Stomach (tissue), 4 donors: Measurements from ENCODE around the gene CRIM1.

ENCODE experiments used
- EP300 ChIP-seq: sonication (generic); formaldehyde crosslinking; IDR thresholded peaks from one replicate; pipeline ENCODE4 v1.6.1; 2017; ENCODE audit warnings: antibody characterized with exemption
- POLR2A ChIP-seq, 4 donors: fragments of 450-650 bp; IDR thresholded peaks; one replicate each; pipeline ENCODE4 v1.6.1; 2016; ENCODE audit warnings: antibody characterized with exemption in 4 of 4, control low read depth in 2 of 4, mild to moderate bottlenecking in 1 of 4, moderate library complexity in 1 of 4
- POLR2AphosphoS5 ChIP-seq, 3 donors: sonication (generic); formaldehyde crosslinking; IDR thresholded peaks; one replicate each; pipeline ENCODE4 v1.6.1; 2016; ENCODE audit warnings: antibody characterized with exemption in 3 of 3
- TF ChIP-seq, protein P1 (sequence below), 7 experiments: fragments of 450-650 bp in 4 of 7; fragments of 200-600 bp in 3 of 7; sonication (generic) in 3 of 7; IDR thresholded peaks; one replicate each; pipeline ENCODE4 v1.5.1; 2016 to 2019; ENCODE audit warnings: antibody characterized with exemption in 7 of 7, control low read depth in 2 of 7, mild to moderate bottlenecking in 1 of 7

DNA sequence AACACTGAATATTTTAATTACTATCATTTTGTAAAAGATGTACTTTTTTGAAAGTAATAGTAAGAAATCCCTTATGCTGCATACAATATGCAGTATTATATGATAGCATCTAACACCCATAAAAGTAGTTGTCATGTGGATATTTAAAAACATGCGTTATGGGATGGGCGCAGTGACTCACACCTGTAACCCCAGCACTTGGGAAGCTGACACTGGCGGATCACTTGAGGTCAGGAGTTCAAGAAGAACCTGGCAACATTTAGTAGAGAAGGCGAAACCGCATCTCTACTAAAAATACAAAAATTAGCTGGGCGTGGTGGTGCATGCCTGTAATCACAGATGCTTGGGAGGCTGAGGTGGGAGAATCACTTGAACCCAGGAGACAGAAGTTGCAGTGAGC, 153.5 kb downstream of the CRIM1 start:
- no peak for TF ChIP-seq POLR2A (IDR thresholded peaks at IDR 0.05)
- TF ChIP-seq, protein P1, sequence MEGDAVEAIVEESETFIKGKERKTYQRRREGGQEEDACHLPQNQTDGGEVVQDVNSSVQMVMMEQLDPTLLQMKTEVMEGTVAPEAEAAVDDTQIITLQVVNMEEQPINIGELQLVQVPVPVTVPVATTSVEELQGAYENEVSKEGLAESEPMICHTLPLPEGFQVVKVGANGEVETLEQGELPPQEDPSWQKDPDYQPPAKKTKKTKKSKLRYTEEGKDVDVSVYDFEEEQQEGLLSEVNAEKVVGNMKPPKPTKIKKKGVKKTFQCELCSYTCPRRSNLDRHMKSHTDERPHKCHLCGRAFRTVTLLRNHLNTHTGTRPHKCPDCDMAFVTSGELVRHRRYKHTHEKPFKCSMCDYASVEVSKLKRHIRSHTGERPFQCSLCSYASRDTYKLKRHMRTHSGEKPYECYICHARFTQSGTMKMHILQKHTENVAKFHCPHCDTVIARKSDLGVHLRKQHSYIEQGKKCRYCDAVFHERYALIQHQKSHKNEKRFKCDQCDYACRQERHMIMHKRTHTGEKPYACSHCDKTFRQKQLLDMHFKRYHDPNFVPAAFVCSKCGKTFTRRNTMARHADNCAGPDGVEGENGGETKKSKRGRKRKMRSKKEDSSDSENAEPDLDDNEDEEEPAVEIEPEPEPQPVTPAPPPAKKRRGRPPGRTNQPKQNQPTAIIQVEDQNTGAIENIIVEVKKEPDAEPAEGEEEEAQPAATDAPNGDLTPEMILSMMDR (IDR thresholded peaks at IDR 0.05): no peak
- TF ChIP-seq EP300: no peak
- TF ChIP-seq POLR2AphosphoS5 (IDR thresholded peaks at IDR 0.05): no peak
